ENCODE measurements around the gene STK11. TPM values are rescaled to one million over a fixed set of nuclear protein-coding genes. Genes with fewer than 3 reads are reported as not detected.

STK11 gene
- total and polyA plus RNA-seq, 7 donors, result 64.9 to 133 (median 85.9) TPM

GRCh38 chr19:1222394-1222793 is 16.8 kb downstream of the STK11 start:
- DNase-seq, result no peak

GRCh38 chr19:1223018-1223855 is 17.7 kb downstream of the STK11 start:
- intact Hi-C loops (cut with DNase I), result no loop called here
- TF ChIP-seq, protein P1, sequence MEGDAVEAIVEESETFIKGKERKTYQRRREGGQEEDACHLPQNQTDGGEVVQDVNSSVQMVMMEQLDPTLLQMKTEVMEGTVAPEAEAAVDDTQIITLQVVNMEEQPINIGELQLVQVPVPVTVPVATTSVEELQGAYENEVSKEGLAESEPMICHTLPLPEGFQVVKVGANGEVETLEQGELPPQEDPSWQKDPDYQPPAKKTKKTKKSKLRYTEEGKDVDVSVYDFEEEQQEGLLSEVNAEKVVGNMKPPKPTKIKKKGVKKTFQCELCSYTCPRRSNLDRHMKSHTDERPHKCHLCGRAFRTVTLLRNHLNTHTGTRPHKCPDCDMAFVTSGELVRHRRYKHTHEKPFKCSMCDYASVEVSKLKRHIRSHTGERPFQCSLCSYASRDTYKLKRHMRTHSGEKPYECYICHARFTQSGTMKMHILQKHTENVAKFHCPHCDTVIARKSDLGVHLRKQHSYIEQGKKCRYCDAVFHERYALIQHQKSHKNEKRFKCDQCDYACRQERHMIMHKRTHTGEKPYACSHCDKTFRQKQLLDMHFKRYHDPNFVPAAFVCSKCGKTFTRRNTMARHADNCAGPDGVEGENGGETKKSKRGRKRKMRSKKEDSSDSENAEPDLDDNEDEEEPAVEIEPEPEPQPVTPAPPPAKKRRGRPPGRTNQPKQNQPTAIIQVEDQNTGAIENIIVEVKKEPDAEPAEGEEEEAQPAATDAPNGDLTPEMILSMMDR (IDR thresholded peaks at IDR 0.05), result peak; percentile 37
- peak; percentile 15 to 52 (median 36) for ATAC-seq
- Histone ChIP-seq H3K9me3 (no peaks in the 10 kb centered on the region), H3K4me1 (peaks cover 47% of the 10 kb centered on the region), H3K27ac (no peak overlapping the region), H3K4me3 (no peak overlapping the region), H3K36me3 (ENCODE audit: insufficient read depth in 1 of 2, low read depth in 1 of 2) (peaks cover 0 to 75% of the 10 kb centered on the region in 2 donors), H3K27me3 (ENCODE audit: insufficient read depth in 3 of 3, low read length in 2 of 3) (no peaks in the 10 kb centered on the region)
- 73 to 80% (median 75%) methylated on average over 33 to 48 of the region's 48 CpGs for WGBS, 3 donors
- DNase-seq, result peak in 1 of 2 donors; percentile 82

More at GRCh38 chr19:1222394-1222793, 16.8 kb downstream of the STK11 start:
- WGBS, 3 donors, result 73 to 88% (median 79%) methylated on average over 12 to 14 of the region's 14 CpGs
- H3K36me3 ChIP-seq (ENCODE audit: insufficient read depth in 1 of 2, low read depth in 1 of 2), result peaks cover 0 to 66% of the 10 kb centered on the region in 2 donors
- no peak for ATAC-seq
- TF ChIP-seq, protein P1 (IDR thresholded peaks at IDR 0.05), result no peak
- H3K4me1 ChIP-seq, result peaks cover 55% of the 10 kb centered on the region
- no peak overlapping the region for H3K4me3 ChIP-seq
- peak overlapping the region; percentile 99 for H3K27ac ChIP-seq
- H3K9me3 ChIP-seq, result no peaks in the 10 kb centered on the region
- intact Hi-C loops (cut with DNase I), result no loop called here
- H3K27me3 ChIP-seq (ENCODE audit: insufficient read depth in 3 of 3, low read length in 2 of 3), result no peaks in the 10 kb centered on the region

DNA sequence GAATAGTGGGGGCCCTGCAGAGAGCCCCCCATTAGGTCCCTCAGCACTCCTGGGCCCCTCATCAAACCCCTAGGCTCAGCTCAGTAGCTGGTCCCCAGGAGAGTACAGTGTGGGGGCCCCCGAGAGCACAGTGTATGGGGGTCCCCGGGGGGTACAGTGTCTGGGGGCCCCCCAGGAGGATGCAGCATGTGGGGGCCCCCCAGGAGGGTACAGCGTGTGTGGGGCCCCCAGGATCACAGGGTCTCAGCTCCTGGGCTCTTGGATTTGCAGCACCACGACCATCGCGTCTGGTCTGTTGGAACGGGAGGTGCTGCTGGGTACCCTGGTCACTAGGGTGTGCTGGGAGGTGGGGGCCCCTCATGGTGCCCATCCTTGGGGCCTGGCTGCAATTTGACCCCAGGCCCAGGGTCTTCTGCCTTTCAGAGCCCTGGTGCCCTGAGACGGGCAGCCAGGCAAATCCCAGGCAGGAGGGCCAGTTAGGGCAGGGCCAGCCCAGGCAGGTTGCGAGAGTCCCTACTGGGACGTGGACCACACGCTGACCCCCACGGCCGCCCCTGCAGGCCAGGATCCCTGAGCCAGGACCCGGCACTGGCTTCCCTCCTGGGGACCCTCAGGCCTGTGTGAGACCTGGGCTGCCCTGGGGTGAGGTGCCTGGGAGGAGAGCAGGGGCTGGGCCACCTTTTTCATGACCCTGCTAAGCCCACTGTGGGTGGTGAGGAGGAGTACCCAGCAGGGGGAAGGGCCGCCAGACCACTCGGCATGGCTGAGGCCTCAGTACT is 18.7 kb downstream of the STK11 start:
- Histone ChIP-seq H3K36me3 (ENCODE audit: insufficient read depth in 1 of 2, low read depth in 1 of 2) (peaks cover 0 to 77% of the 10 kb centered on the region in 2 donors), H3K4me1 (peaks cover 37% of the 10 kb centered on the region), H3K9me3 (no peaks in the 10 kb centered on the region), H3K27ac (no peak overlapping the region), H3K4me3 (no peak overlapping the region), H3K27me3 (ENCODE audit: insufficient read depth in 3 of 3, low read length in 2 of 3) (no peaks in the 10 kb centered on the region)
- DNase-seq (no peak), ATAC-seq (no peak)
- intact Hi-C loops (cut with DNase I), result no loop called here
- TF ChIP-seq, protein P1 (IDR thresholded peaks at IDR 0.05), result no peak
- WGBS, 3 donors, result 87 to 92% (median 89%) methylated on average over 14 to 16 of the region's 16 CpGs

GRCh38 chr19:1224847-1225246 is 19.3 kb downstream of the STK11 start:
- 85 to 91% (median 86%) methylated on average over 14 to 16 of the region's 16 CpGs for WGBS, 3 donors
- Histone ChIP-seq H3K36me3 (ENCODE audit: insufficient read depth in 1 of 2, low read depth in 1 of 2) (peaks cover 0 to 76% of the 10 kb centered on the region in 2 donors), H3K4me3 (no peak overlapping the region), H3K27ac (no peak overlapping the region), H3K4me1 (peaks cover 33% of the 10 kb centered on the region), H3K9me3 (no peaks in the 10 kb centered on the region), H3K27me3 (ENCODE audit: insufficient read depth in 3 of 3, low read length in 2 of 3) (no peaks in the 10 kb centered on the region)
- ATAC-seq (no peak), DNase-seq (no peak)
- intact Hi-C loops (cut with DNase I), result no loop called here
- TF ChIP-seq, protein P1 (IDR thresholded peaks at IDR 0.05), result no peak
